GM19455 (cell line): ENCODE results near the gene ARPP19.
"Not testable (repeated sequence)": the region's sequence is repeated elsewhere in the genome, so short reads cannot be mapped to it uniquely, and the experiment has no call there.

ENCODE experiments used
- ATAC-seq: cut with Tn5 transposase; IDR thresholded peaks from one replicate; pipeline ENCODE4 v1.9.1; 2021; ENCODE audit not compliant: unreplicated experiment

The ARPP19 gene

GRCh38 chr15:52515343-52515742, 53.5 kb downstream of the ARPP19 start:
- no peak for ATAC-seq

GRCh38 chr15:52514482-52514881, 54.3 kb downstream of the ARPP19 start:
- ATAC-seq, result no peak

- ATAC-seq, result not testable (repeated sequence)
These were observed 56.0 kb downstream of the ARPP19 start for GRCh38 chr15:52512869-52513268.

- ATAC-seq, result no peak
These were observed 57.7 kb downstream of the ARPP19 start for GRCh38 chr15:52511084-52511483.

- ATAC-seq, result no peak
These were observed 59.2 kb downstream of the ARPP19 start for GRCh38 chr15:52509500-52510245.

- ATAC-seq, result no peak
These were observed 62.3 kb downstream of the ARPP19 start for GRCh38 chr15:52506549-52506948.

- no peak for ATAC-seq
These were observed 63.7 kb downstream of the ARPP19 start for GRCh38 chr15:52505151-52505550.

- ATAC-seq, result peak; percentile 66
These were observed 64.9 kb downstream of the ARPP19 start for GRCh38 chr15:52503788-52504496.

- no peak for ATAC-seq
These were observed 66.2 kb downstream of the ARPP19 start for GRCh38 chr15:52502608-52503007.

- no peak for ATAC-seq
These were observed 69.3 kb downstream of the ARPP19 start for GRCh38 chr15:52499506-52499905.

- no peak for ATAC-seq
These were observed 70.1 kb downstream of the ARPP19 start for GRCh38 chr15:52498706-52499105.
